Kidney (tissue), 14 donors: ENCODE measurements around the gene TRIM44. TPM values are rescaled to one million over a fixed set of nuclear protein-coding genes. Genes with fewer than 3 reads are reported as not detected.

ENCODE experiments used
- DNase-seq, 5 donors: peaks; one replicate each; pipeline ENCODE4 v3.0.0-alpha.2; 2013 to 2020
- FAIRE-seq: peaks from 2 replicates; lab custom pipeline; 2012; peaks lifted over from hg19 to GRCh38; lab: Jason Lieb, UNC
- H3K27ac ChIP-seq, 2 donors: one replicate each; pipeline ENCODE4 v1.7.0; 2013; ENCODE audit warnings: low read depth in 2 of 2, low read length in 2 of 2, inconsistent platforms in 1 of 2
- H3K27me3 ChIP-seq: one replicate; pipeline ENCODE4 v1.7.1; 2013; ENCODE audit warnings: low read length, inconsistent platforms; ENCODE audit not compliant: control insufficient read depth, insufficient read depth
- H3K36me3 ChIP-seq, 3 donors: one replicate each; pipeline versions ENCODE4 v1.7.0 to v1.7.1; 2013; ENCODE audit warnings: low read length in 3 of 3, control low read depth in 1 of 3, inconsistent platforms in 1 of 3; ENCODE audit not compliant: insufficient read depth in 3 of 3, control insufficient read depth in 2 of 3
- H3K4me1 ChIP-seq, 3 donors: one replicate each; pipeline versions ENCODE4 v1.7.0 to v1.7.1; 2013; ENCODE audit warnings: low read length in 3 of 3, inconsistent platforms in 1 of 3, low read depth in 1 of 3; ENCODE audit not compliant: control insufficient read depth in 2 of 3, insufficient read depth in 2 of 3
- H3K4me3 ChIP-seq, 3 donors: one replicate each; pipeline versions ENCODE4 v1.7.0 to v1.8.1; 2013; ENCODE audit warnings: low read length in 3 of 3, control low read depth in 1 of 3, inconsistent platforms in 1 of 3
- H3K9ac ChIP-seq, 3 donors: one replicate each; pipeline versions ENCODE4 v1.7.0 to v1.7.1; 2013; ENCODE audit warnings: low read length in 3 of 3, control low read depth in 1 of 3, inconsistent platforms in 1 of 3
- H3K9me3 ChIP-seq, 3 donors: one replicate each; pipeline versions ENCODE4 v1.7.0 to v1.7.1; 2013; ENCODE audit warnings: low read length in 3 of 3, control low read depth in 1 of 3, inconsistent platforms in 1 of 3; ENCODE audit not compliant: control insufficient read depth in 2 of 3, insufficient read depth in 1 of 3
- intact Hi-C: fragments of 100-400 bp; cut with DNase I; formaldehyde crosslinking; loops from one replicate; pipeline ENCODE4 v1.11.1; 2022
- polyA plus RNA-seq: library from polyadenylated mRNA; stranded (reverse); fragments of 350-450 nt; fragmentation: Illumina TruSeq; extraction: RNeasy Lipid Tissue Mini Kit (QIAGEN cat#74804); gene quantifications from one replicate; pipeline ENCODE4 v1.2.3, GENCODE V29; 2014; ENCODE audit warnings: low read depth, low replicate concordance; ENCODE audit not compliant: insufficient read depth
- total RNA-seq: library from RNA; stranded (reverse); fragmentation: NEBNext Ultra II Directional; extraction: Animal tissue kit (Norgen Biotek cat#: 25700); gene quantifications from one replicate; pipeline ENCODE4 v1.2.1, GENCODE V29; 2021
- TF ChIP-seq, protein P1 (sequence below): IDR thresholded peaks from 3 replicates; pipeline ENCODE4 v1.5.1; 2012; ENCODE audit warnings: mild to moderate bottlenecking, moderate library complexity, borderline replicate concordance; ENCODE audit not compliant: insufficient read depth; ENCODE audit errors: extremely low read depth
- donor health status: control.
- donor health status: control.
- donor health status: control.
- donor health status: control.
- donor health status: control.
- donor health status: DM: yes; HTN: yes; CAD: no.
- donor health status: Normal renal cell carcinoma (clear cell type).

Gene TRIM44
- total and polyA plus RNA-seq, 2 donors from 2014 or later = 14.5 to 88.9 TPM

DNA sequence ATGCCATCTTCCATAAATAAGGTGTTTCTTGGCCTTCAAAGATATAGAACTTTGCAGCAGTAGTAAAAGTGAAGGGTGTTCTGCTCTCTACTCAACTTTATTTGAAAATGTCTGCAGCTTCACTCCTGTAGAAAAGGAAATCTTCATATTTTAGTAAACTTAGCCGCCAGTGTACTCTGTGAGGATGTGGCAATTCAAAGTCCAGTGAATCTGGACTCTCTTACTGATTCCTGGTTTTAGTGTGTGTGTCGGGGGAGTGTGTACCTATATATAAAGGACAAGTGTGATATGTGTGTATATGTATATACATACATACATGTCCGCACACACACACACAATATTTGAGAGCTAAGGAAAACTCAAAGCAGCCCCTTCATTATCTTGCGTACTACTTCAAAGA lies 147.0 kb downstream of the TRIM44 start:
- DNase-seq (no peak), FAIRE-seq (no peak)
- TF ChIP-seq, protein P1, sequence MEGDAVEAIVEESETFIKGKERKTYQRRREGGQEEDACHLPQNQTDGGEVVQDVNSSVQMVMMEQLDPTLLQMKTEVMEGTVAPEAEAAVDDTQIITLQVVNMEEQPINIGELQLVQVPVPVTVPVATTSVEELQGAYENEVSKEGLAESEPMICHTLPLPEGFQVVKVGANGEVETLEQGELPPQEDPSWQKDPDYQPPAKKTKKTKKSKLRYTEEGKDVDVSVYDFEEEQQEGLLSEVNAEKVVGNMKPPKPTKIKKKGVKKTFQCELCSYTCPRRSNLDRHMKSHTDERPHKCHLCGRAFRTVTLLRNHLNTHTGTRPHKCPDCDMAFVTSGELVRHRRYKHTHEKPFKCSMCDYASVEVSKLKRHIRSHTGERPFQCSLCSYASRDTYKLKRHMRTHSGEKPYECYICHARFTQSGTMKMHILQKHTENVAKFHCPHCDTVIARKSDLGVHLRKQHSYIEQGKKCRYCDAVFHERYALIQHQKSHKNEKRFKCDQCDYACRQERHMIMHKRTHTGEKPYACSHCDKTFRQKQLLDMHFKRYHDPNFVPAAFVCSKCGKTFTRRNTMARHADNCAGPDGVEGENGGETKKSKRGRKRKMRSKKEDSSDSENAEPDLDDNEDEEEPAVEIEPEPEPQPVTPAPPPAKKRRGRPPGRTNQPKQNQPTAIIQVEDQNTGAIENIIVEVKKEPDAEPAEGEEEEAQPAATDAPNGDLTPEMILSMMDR = no peak
- Histone ChIP-seq H3K9me3 (no peaks in the 10 kb centered on the region), H3K4me1 (peaks cover 0 to 44% (median 14%) of the 10 kb centered on the region in 3 donors), H3K36me3 (no peaks in the 10 kb centered on the region), H3K27me3 (no peaks in the 10 kb centered on the region), H3K4me3 (no peak overlapping the region), H3K9ac (no peak overlapping the region), H3K27ac (no peak overlapping the region)
- intact Hi-C loops = no loop called here

DNA sequence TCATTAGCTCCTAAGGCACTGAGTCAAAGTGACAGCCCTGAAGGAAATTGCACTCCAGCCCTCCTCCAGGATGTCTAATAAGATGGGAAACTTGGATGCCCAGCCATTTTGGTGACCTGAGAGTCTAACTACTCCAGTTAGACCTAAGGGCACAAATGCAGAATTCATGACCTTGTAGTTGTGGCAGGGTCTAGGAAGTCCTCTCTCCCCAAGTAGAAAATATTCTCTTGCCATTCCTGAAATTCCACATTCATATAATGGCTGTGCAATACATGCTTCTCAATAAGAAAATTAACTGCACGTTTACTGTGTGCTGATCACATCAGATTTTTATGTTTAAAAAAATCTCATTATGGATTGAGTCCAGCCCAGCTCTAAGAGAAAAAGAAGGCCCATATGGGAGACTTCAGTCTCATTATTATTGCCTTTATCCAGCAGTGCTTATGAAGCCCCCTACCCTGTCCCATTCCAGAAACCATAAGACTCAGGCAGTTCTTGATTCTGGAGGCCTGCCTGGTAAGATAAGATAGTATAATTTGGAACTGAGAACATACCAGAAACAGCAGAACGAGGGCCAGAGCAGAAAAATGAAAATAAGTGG lies 147.6 kb downstream of the TRIM44 start:
- TF ChIP-seq, protein P1 = no peak
- Histone ChIP-seq H3K36me3 (no peaks in the 10 kb centered on the region), H3K9me3 (no peaks in the 10 kb centered on the region), H3K27me3 (no peaks in the 10 kb centered on the region), H3K27ac (no peak overlapping the region), H3K4me3 (no peak overlapping the region), H3K4me1 (peaks cover 0 to 47% (median 17%) of the 10 kb centered on the region in 3 donors), H3K9ac (no peak overlapping the region)
- FAIRE-seq (no peak), DNase-seq (no peak)
- intact Hi-C loops = no loop called here

DNA sequence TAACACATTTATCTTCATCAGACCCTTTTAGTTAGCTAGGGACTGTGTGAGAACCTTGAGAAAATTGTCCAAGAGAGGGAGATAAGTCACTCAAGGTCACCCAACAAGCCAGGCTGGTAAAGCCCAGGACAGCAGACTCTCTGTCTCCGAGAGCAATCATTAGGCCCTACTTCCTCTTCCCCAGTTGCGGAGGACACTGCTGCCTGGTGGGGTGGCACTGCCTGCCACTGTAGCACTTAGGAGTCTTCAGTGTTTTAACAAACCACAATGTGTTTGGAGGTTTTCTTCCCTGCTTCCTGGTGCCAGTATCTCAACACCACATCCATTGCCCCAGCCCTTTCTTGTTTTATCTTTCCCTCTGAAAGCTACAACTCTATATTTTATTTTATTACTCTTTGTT lies 149.2 kb downstream of the TRIM44 start:
- DNase-seq (no peak), FAIRE-seq (no peak)
- intact Hi-C loops = no loop called here
- TF ChIP-seq, protein P1 = no peak
- no peak overlapping the region for H3K27ac ChIP-seq
- no peaks in the 10 kb centered on the region for H3K9me3 ChIP-seq
- no peak overlapping the region for H3K9ac ChIP-seq
- no peak overlapping the region for H3K4me3 ChIP-seq
- no peaks in the 10 kb centered on the region for H3K27me3 ChIP-seq
- peaks cover 0 to 62% (median 22%) of the 10 kb centered on the region in 3 donors for H3K4me1 ChIP-seq
- no peaks in the 10 kb centered on the region for H3K36me3 ChIP-seq

DNA sequence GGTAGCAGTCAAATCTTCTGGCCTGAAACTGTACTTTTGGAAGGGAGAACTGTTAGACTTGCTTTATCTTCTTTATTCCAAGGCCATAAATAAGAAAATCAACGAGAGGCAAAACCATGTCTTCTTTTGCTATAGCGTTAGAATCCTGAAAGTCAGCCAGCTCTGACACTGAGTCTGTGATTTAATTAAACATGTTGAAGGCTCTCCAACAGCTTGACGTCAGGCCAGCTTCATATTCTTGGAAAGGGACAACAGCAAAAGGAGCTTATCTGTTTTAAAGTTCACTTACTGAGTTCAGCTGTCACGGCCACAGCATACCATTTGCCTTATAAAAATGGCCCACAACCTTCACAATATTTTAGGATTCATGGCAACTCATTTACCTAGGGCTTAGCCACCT lies 150.3 kb downstream of the TRIM44 start:
- Histone ChIP-seq H3K36me3 (no peaks in the 10 kb centered on the region), H3K27me3 (no peaks in the 10 kb centered on the region), H3K9me3 (no peaks in the 10 kb centered on the region), H3K4me3 (no peak overlapping the region), H3K9ac (no peak overlapping the region), H3K27ac (peak overlapping the region; percentile 29 to 61), H3K4me1 (peaks cover 0 to 62% (median 22%) of the 10 kb centered on the region in 3 donors)
- no peak for FAIRE-seq
- intact Hi-C loops = no loop called here
- TF ChIP-seq, protein P1 = no peak
- DNase-seq = peak in 2 of 5 donors; percentile 58 to 85
